RWPE2 (cell line): ENCODE results near the gene GALE.

Experiments
- ATAC-seq: fragments of 200-7000 bp; cut with Tn5 transposase; 3 replicates; pipeline ENCODE4 v1.9.1; 2021; ENCODE audit warnings: low read depth
- DNase-seq: peaks from one replicate; pipeline ENCODE4 v3.0.0-alpha.2; 2020; ENCODE audit warnings: low spot score
- H3K27ac ChIP-seq: fragments of 450-650 bp; 2 replicates; pipeline ENCODE4 v1.5.1; 2017; ENCODE audit warnings: mild to moderate bottlenecking; ENCODE audit not compliant: poor library complexity, severe bottlenecking
- H3K27me3 ChIP-seq: fragments of 250-450 bp; sonication (Bioruptor Pico); 2 replicates; pipeline ENCODE4 v1.5.1; 2021; ENCODE audit warnings: mild to moderate bottlenecking, moderate library complexity; ENCODE audit not compliant: insufficient read depth, poor library complexity, severe bottlenecking
- H3K36me3 ChIP-seq: fragments of 250-450 bp; sonication (Bioruptor Pico); 2 replicates; pipeline ENCODE4 v1.5.1; 2020; ENCODE audit warnings: low read depth, mild to moderate bottlenecking, moderate library complexity
- H3K4me1 ChIP-seq: fragments of 250-450 bp; sonication (Bioruptor Pico); 2 replicates; pipeline ENCODE4 v1.5.1; 2021; ENCODE audit warnings: mild to moderate bottlenecking, moderate library complexity; ENCODE audit not compliant: insufficient read depth, poor library complexity, severe bottlenecking
- H3K4me3 ChIP-seq: fragments of 250-450 bp; sonication (Bioruptor Pico); 2 replicates; pipeline ENCODE4 v1.5.1; 2021; ENCODE audit warnings: mild to moderate bottlenecking, moderate library complexity; ENCODE audit not compliant: severe bottlenecking
- H3K9me3 ChIP-seq: fragments of 250-450 bp; sonication (Bioruptor Pico); 2 replicates; pipeline ENCODE4 v1.5.1; 2021; ENCODE audit warnings: mild to moderate bottlenecking, moderate library complexity; ENCODE audit not compliant: severe bottlenecking
- CTCF ChIP-seq: fragments of 450-650 bp; IDR thresholded peaks from one replicate; pipeline ENCODE4 v1.5.1; 2017; ENCODE audit warnings: mild to moderate bottlenecking, moderate library complexity; ENCODE audit not compliant: poor library complexity, severe bottlenecking

Gene GALE

GRCh38 chr1:23817633-23818032 lies 17.1 kb upstream of the GALE start:
- Histone ChIP-seq H3K4me3 (no peak overlapping the region), H3K4me1 (no peaks in the 10 kb centered on the region), H3K27ac (no peak overlapping the region), H3K27me3 (no peaks in the 10 kb centered on the region), H3K36me3 (peaks cover 41% of the 10 kb centered on the region), H3K9me3 (no peaks in the 10 kb centered on the region)
- TF ChIP-seq CTCF: no peak
- DNase-seq (no peak), ATAC-seq (no peak)

GRCh38 chr1:23816906-23817305 lies 16.4 kb upstream of the GALE start:
- Histone ChIP-seq H3K4me3 (no peak overlapping the region), H3K27ac (no peak overlapping the region), H3K27me3 (no peaks in the 10 kb centered on the region), H3K9me3 (no peaks in the 10 kb centered on the region), H3K4me1 (no peaks in the 10 kb centered on the region), H3K36me3 (peaks cover 44% of the 10 kb centered on the region)
- no peak for TF ChIP-seq CTCF
- ATAC-seq (no peak), DNase-seq (no peak)

- Histone ChIP-seq H3K27me3 (no peaks in the 10 kb centered on the region), H3K36me3 (peaks cover 44% of the 10 kb centered on the region), H3K27ac (no peak overlapping the region), H3K4me1 (no peaks in the 10 kb centered on the region), H3K9me3 (no peaks in the 10 kb centered on the region), H3K4me3 (no peak overlapping the region)
- DNase-seq: no peak
- TF ChIP-seq CTCF: no peak
- no peak for ATAC-seq
These were observed 15.8 kb upstream of the GALE start for GRCh38 chr1:23816361-23816760.

GRCh38 chr1:23814016-23814415 lies 13.5 kb upstream of the GALE start:
- Histone ChIP-seq H3K27me3 (no peaks in the 10 kb centered on the region), H3K27ac (no peak overlapping the region), H3K36me3 (peaks cover 40% of the 10 kb centered on the region), H3K4me3 (no peak overlapping the region), H3K9me3 (no peaks in the 10 kb centered on the region), H3K4me1 (no peaks in the 10 kb centered on the region)
- no peak for DNase-seq
- no peak for ATAC-seq
- TF ChIP-seq CTCF: no peak

- H3K27ac ChIP-seq: no peak overlapping the region
- H3K27me3 ChIP-seq: no peaks in the 10 kb centered on the region
- H3K9me3 ChIP-seq: no peaks in the 10 kb centered on the region
- peaks cover 24% of the 10 kb centered on the region for H3K36me3 ChIP-seq
- H3K4me3 ChIP-seq: no peak overlapping the region
- peak; percentile 14 for TF ChIP-seq CTCF
- no peaks in the 10 kb centered on the region for H3K4me1 ChIP-seq
- peak; percentile 40; the same call in 2 of the 3 replicates for ATAC-seq
- no peak for DNase-seq
These were observed 10.4 kb upstream of the GALE start for GRCh38 chr1:23810818-23811540.
